22Rv1 (cell line): ENCODE measurements around the gene ZNF862.

Experiments
- ZFX ChIP-seq: fragments of 450-650 bp; IDR thresholded peaks from 2 replicates; pipeline ENCODE4 v1.6.1; 2017; ENCODE audit warnings: antibody characterized with exemption, borderline replicate concordance
- TF ChIP-seq, protein P1 (sequence below): fragments of 450-650 bp; IDR thresholded peaks from 2 replicates; pipeline ENCODE4 v1.5.1; 2017; ENCODE audit warnings: mild to moderate bottlenecking

GRCh38 chr7:149879766-149880637, 41.8 kb downstream of the ZNF862 start:
- TF ChIP-seq, protein P1, sequence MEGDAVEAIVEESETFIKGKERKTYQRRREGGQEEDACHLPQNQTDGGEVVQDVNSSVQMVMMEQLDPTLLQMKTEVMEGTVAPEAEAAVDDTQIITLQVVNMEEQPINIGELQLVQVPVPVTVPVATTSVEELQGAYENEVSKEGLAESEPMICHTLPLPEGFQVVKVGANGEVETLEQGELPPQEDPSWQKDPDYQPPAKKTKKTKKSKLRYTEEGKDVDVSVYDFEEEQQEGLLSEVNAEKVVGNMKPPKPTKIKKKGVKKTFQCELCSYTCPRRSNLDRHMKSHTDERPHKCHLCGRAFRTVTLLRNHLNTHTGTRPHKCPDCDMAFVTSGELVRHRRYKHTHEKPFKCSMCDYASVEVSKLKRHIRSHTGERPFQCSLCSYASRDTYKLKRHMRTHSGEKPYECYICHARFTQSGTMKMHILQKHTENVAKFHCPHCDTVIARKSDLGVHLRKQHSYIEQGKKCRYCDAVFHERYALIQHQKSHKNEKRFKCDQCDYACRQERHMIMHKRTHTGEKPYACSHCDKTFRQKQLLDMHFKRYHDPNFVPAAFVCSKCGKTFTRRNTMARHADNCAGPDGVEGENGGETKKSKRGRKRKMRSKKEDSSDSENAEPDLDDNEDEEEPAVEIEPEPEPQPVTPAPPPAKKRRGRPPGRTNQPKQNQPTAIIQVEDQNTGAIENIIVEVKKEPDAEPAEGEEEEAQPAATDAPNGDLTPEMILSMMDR: no peak
- TF ChIP-seq ZFX: no peak
